Measurements from ENCODE around the gene CDC25A.

DNA sequence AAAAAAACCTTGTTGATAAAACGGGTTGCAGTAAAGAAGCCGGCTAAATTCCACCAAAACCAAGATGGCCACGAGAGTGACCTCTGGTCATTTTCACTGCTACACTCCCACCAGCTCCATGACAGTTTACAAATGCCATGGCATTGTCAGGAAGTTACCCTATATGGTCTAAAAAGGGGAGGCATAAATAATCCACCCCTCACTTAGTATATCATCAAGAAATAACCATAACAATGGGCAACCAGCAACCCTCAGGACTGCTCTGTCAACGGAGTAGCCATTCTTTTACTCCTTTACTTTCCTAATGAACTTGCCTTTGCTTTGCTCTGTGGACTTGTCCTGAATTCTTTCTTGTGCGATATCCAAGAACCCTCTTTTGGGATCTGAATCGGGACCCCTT is 14.4 kb upstream of the CDC25A start:
- TF ChIP-seq EHMT2 (IDR thresholded peaks at IDR 0.05) (no peak), AFF1 (IDR thresholded peaks at IDR 0.05; ENCODE audit: low read depth in 1 of 2, partially characterized antibody in 2 of 2) (no peak), CTCF (IDR thresholded peaks at IDR 0.05 in 2 of 3, conservative IDR thresholded peaks at IDR 0.05 in 1 of 3; ENCODE audit: insufficient read depth in 2 of 3, low read depth in 1 of 3, low read length in 3 of 3) (no peak), RB1 (IDR thresholded peaks at IDR 0.05; ENCODE audit: low read depth) (no peak), HDAC6 (IDR thresholded peaks at IDR 0.05; ENCODE audit: low read depth, low read length) (no peak), ZNF551 (CRISPR knock-in tag; IDR thresholded peaks at IDR 0.05) (no peak), ZNF354B (CRISPR knock-in tag; IDR thresholded peaks at IDR 0.05) (no peak), CHCHD3 (CRISPR knock-in tag; IDR thresholded peaks at IDR 0.05) (no peak)
